ENCODE data around the gene HPS4.

Gene HPS4

GRCh38 chr22:26466196-26466595 is 17.4 kb downstream of the HPS4 start:
- no peak for DNase-seq

GRCh38 chr22:26464312-26464711 is 19.3 kb downstream of the HPS4 start:
- DNase-seq = no peak

- DNase-seq = no peak
These were observed 19.9 kb downstream of the HPS4 start for GRCh38 chr22:26463688-26464087.

DNA sequence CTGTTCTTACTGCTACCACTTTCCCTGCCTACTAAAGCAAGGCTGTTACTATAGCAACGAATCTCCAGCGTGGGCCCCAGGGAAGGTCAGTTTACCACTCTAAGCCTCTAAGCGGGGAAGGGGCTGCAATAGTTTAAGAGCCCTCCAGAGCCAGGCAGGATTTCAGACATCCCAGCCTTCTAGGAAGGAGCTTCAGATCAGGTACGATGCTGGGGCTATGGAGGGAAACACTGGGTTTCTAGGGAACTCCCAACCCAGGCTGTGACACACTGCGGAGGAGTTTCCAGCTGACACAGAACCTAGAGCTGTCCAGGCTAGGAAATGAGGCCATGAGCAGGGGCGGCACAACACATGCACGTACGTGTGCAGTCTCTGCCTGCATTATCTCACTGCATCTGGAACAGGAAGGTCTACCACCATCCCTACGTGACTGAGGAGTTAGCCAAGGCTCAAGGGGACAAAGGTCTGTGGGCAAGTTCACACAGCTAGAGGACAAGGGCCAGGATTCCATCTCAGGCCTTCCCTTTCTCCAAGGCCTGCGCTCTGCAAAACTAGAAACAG is 20.4 kb downstream of the HPS4 start:
- peak in 6 of 51 donors; percentile 5 to 64 (median 22) for DNase-seq

DNA sequence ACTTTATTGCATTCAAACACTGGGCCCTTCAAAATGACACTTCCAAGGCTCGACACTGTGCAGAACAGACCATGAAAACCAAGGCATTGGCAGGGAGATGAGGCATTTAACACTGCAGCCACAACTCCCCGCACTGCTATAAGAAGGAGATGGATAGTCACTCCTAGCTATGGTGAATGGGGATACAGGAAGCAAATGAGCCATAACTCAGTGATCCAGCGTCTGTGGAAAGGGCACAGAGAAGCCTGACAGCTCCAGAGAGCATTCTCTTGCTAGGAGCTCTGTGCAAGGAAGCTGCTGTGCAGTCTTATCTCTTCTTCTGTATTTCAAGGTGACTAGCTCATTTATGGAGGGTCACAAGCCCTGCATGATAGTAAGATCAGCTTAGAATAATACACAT is 20.9 kb downstream of the HPS4 start:
- no peak for DNase-seq

DNA sequence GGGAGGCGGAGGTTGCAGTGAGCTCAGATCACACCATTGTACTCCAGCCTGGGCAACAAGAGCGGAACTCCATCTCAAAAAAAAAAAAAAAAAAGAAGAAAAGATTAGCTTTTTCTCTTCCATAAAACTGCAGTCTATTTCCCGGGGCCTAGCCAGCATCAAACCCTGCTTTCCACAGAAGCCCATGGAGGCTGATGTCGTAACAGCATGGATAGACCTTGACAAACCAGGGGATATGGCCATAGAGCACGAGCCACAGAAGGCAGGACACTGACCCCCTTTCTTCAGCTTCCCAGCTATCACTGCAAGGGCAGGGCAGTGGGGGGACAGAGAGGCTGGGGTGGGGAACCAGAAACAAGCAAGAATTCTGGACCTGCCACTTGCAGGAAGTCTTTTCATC is 21.5 kb downstream of the HPS4 start:
- no peak for DNase-seq

- peak in 28 of 51 donors; percentile 4 to 63 (median 22) for DNase-seq
These were observed 22.3 kb downstream of the HPS4 start for GRCh38 chr22:26461188-26461810.

DNA sequence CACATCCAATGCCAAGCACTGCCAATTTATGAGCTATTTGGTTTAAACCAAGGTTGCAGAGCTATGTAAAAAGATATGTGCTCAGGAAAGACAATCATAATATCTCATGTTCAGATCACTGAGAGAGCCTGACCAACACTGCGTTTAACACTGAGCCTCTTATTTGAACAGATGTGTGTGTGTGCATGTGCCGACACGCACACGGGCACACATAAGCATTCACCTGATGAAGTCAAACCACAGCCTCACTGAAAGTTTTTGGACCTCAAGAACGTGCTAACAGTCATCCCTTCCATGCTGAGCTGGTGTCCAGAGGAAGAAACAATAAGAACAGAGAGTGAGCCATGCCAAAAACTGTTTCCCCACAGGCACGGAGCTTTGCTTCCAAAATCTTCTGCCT is 23.4 kb downstream of the HPS4 start:
- DNase-seq = no peak

DNA sequence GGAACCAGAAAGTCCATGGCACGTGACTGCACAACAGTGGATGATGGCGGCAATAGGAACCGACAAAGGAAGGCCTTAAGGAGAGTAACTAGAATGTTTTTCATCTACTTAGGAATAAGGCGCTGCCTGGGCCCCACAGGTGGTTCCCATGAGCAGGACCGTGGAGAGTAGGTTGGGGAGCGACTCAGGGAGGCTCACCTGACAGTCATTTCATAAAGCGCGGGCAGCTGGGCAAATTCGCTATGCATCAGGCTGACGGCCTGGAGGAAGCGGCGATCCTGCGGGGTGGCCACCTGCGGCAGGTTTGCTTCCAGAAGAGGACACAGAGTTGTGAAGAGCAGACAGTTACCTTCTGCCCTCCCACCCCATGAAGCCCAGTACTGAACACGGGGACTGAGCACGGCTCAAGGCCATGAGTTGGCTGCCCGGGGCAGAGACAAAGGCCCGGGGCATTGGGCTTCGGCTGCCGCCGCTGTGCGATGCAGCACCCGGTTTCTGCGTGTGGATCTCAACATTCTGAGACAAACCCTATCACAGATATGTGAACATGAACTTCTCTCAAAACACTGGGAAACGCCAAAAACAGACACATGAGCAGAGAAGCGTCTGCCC is 25.8 kb downstream of the HPS4 start:
- DNase-seq = no peak

- no peak for DNase-seq
These were observed 29.6 kb downstream of the HPS4 start for GRCh38 chr22:26453812-26454500.

DNA sequence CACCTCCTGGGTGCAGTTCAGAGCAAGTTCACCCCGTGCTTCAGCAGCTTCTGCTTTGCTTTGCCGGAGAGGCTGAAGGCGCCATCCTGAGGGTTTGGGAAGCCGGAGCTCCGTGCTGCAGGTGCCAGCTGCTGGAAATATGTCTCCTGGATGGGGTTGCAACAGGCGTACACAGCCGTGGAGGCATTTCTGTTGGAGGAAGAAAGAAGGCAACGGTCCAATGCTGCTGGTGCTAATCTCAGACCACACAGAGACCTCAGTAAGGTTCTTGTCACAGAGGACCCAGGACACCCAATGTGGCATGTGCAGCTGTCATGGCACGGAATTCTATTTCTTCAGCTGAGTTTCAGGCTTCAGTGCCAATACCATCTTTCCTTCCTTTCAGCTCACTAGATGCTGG is 30.4 kb downstream of the HPS4 start:
- no peak for DNase-seq

GRCh38 chr22:26452236-26453016 is 31.2 kb downstream of the HPS4 start:
- DNase-seq = no peak

GRCh38 chr22:26450453-26451185 is 33.0 kb downstream of the HPS4 start:
- no peak for DNase-seq

DNA sequence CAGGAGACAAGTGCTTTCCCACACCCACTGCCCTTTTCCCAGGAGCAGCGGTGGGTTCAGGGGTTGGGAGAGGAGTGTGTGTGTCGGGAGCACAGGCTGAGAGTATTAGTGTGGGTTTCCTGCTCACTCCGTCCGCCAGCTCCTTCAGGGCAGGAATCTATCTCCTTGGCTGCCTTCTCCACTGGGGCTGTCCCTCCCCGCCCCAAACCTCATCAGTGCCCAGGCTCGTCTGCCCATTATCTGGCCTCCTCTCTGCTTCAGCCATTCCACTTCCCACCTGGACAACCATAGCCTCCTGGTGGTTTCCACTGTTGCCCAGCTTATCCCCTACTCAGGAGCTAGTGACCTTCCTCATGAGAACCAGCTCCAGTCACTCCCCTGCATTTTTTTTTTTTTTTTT is 34.6 kb downstream of the HPS4 start:
- no peak for DNase-seq

DNA sequence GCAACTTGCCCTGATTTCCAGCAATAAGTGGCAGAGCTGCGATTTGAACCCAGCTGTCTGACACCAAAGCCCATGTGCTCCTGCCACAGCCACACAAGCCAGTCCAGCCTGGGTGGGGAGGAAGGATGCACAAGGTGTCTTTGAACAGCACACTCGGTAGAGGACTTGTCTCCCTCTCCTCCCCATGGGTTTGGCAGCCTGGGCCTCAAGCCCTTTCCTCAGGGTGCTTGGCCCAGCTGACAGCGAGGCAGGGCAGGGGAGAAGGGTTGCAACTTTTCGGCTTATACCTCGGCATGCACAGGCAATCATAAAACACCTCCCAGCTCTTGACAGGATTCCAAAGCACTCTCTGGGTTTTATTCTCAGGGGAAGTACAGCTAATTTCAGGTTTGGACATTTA is 35.2 kb downstream of the HPS4 start:
- no peak for DNase-seq

- no peak for DNase-seq
These were observed 35.8 kb downstream of the HPS4 start for GRCh38 chr22:26447584-26448329.

DNA sequence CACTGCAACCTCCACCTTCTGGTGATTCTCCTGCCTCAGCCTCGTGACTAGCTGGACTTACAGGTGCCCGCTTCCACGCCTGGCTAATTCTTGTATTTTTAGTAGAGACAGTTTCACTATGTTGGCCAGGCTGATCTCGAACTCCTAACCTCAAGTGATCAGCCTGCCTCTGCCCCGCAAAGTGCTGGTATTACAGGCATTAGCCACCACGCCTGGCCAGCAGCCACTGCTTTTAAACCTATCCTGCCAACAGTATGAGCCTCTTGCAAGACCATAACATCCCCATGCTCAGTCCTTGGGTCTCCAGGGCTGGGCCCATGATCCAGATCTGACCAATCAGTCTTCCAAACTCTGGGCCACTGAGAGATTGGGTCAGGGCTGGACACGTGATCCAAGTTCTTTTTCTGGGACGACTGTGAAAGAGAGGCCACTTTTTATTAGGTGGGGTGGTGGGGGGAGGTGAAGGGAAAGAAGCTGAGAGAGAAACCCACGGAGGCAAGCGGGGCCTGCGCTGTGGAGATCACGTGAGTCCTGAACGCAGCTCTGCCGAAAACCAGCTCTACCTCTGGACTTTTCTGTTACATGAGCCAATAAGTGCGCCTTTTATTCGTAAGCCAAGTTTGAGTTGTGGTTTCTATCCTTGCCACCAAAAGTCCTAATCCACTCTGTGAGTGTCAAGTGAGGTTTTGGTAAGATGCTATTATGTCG is 36.6 kb downstream of the HPS4 start:
- no peak for DNase-seq

DNA sequence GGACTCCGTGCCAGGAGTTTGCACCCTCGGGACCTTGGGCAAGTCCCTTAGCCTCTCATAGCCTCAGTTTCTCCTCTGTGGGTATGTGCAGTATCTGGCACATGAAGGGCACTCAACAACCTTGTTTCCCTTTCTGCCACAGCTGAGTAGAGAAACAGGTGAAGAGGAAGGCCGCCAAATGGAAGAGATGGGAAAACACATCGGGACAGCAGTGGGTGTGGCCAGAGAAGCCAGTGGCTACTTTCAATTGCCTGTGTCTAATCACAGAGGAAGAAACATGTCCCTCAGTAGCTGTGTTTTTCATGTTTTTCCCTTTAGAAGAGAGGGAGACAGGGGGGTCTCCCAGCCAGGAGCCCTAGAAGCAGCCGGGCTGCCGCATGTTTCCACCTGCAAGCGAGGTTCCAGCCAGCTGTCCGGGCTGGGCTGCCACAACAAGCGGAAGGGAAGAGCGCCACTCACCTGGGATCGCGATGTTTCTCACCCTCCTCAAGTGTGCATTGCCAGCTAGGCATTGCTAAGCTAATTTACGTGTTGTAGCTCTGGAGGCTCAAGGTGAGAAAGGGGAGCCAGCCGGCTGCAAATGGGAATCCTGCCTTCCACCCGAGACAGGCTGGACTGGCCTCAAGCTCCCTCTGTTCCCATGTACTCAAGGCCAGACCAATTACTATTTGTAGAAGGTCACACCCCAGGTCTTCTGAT is 37.9 kb downstream of the HPS4 start:
- no peak for DNase-seq

DNA sequence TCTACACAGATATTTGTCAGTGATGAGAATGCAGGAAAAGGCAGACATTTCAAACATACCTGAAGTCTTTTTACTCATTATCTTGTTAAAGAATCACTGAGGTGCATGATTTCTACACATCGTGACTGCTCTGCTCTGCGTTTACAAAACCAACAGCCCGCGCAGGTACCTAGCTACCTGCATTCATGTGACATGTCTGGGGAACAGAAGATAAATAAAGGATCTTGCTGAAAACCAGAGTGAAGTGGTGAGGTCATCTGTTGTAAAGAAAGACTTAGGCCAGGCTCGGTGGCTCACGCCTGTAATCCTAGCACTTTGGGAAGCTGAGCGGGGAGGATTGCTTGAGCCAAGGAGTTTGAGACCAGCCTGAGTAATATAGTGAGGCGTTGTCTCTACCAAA is 38.8 kb downstream of the HPS4 start:
- no peak for DNase-seq
